K562 (cell line): ENCODE results near the gene WTIP. TPM values are rescaled to one million over a fixed set of nuclear protein-coding genes. Genes with fewer than 3 reads are reported as not detected.
A peak's percentile ranks its signal among the peaks of the same experiment; 100 is the strongest.

Source experiments
- ATF3 ChIP-seq, 2 experiments: fragments of 450-650 bp in 1 of 2; sonication (generic) in 1 of 2; formaldehyde crosslinking in 1 of 2; IDR thresholded peaks in 1 of 2; conservative IDR thresholded peaks in 1 of 2; 2 replicates each; pipeline versions ENCODE4 v1.6.1 to v1.8.1; 2016 to 2023; ENCODE audit warnings: mild to moderate bottlenecking in 2 of 2, moderate library complexity in 2 of 2, inconsistent platforms in 1 of 2, missing genetic modification reagents in 1 of 2
- BHLHE40 ChIP-seq: IDR thresholded peaks from 2 replicates; pipeline ENCODE4 v1.6.1; 2011; ENCODE audit warnings: low read length, improper control_type of control experiment
- CTCFL ChIP-seq: IDR thresholded peaks from 2 replicates; pipeline ENCODE4 v1.6.1; 2011; ENCODE audit warnings: borderline replicate concordance, low read depth, mild to moderate bottlenecking, moderate library complexity, low read length; ENCODE audit not compliant: insufficient read depth, poor library complexity, severe bottlenecking
- CXXC5 ChIP-seq: fragments of 250-450 bp; sonication (Bioruptor Pico); IDR thresholded peaks from 2 replicates; pipeline ENCODE4 v1.8.0; 2022; ENCODE audit warnings: inconsistent platforms, mild to moderate bottlenecking, moderate library complexity
- ETS2 ChIP-seq: IDR thresholded peaks from 2 replicates; pipeline ENCODE4 v1.6.1; 2016; ENCODE audit warnings: borderline replicate concordance, missing genetic modification characterization, mild to moderate bottlenecking, moderate library complexity, missing compliant biosample characterization; ENCODE audit not compliant: poor library complexity, severe bottlenecking
- FIP1L1 ChIP-seq: fragments of 200-400 bp; formaldehyde crosslinking; IDR thresholded peaks from 2 replicates; pipeline ENCODE4 v1.6.1; 2018; ENCODE audit warnings: mild to moderate bottlenecking, low read depth, low read length; ENCODE audit not compliant: poor library complexity, severe bottlenecking
- HMG20A ChIP-seq: fragments of 450-650 bp; formaldehyde crosslinking; conservative IDR thresholded peaks from 2 replicates; pipeline ENCODE4 v1.4.0; 2020; ENCODE audit warnings: mild to moderate bottlenecking, mixed read lengths
- LCOR ChIP-seq: sonication (generic); formaldehyde crosslinking; IDR thresholded peaks from 2 replicates; pipeline ENCODE4 v1.8.0; 2022; ENCODE audit warnings: mild to moderate bottlenecking, missing genetic modification reagents
- POLR2A ChIP-seq: fragments of 450-650 bp; conservative IDR thresholded peaks from 2 replicates; pipeline ENCODE4 v1.6.1; 2016
- RNF2 ChIP-seq: sonication (generic); IDR thresholded peaks from 2 replicates; pipeline ENCODE4 v1.6.1; 2016
- SMAD1 ChIP-seq: fragments of 150-350 bp; IDR thresholded peaks from 2 replicates; pipeline ENCODE4 v1.6.1; 2014; ENCODE audit warnings: low read length, low read depth; ENCODE audit not compliant: partially characterized antibody
- SMAD2 ChIP-seq: fragments of 150-350 bp; IDR thresholded peaks from 2 replicates; pipeline ENCODE4 v1.6.1; 2014; ENCODE audit warnings: low read depth, mild to moderate bottlenecking, low read length
- TBL1XR1 ChIP-seq, 2 experiments: IDR thresholded peaks; 2 replicates each; pipeline ENCODE4 v1.6.1; 2012; ENCODE audit warnings: improper control_type of control experiment in 2 of 2, low read length in 2 of 2, mild to moderate bottlenecking in 1 of 2
- ZBTB5 ChIP-seq: fragments of 450-650 bp; IDR thresholded peaks from 2 replicates; pipeline ENCODE4 v1.6.1; 2017; ENCODE audit warnings: antibody characterized with exemption
- ZBTB8A ChIP-seq: fragments of 450-650 bp; IDR thresholded peaks from 2 replicates; pipeline ENCODE4 v1.6.1; 2018; ENCODE audit warnings: mild to moderate bottlenecking, moderate library complexity; ENCODE audit not compliant: partially characterized antibody
- ZNF384 ChIP-seq: IDR thresholded peaks from 2 replicates; pipeline ENCODE4 v1.6.1; 2012; ENCODE audit warnings: low read depth, low read length, improper control_type of control experiment
- ZNF699 ChIP-seq: fragments of 250-450 bp; sonication (Bioruptor Pico); IDR thresholded peaks from 2 replicates; pipeline ENCODE4 v1.8.0; 2021; ENCODE audit warnings: mild to moderate bottlenecking, moderate library complexity; ENCODE audit not compliant: insufficient replicate concordance
- ZNF707 ChIP-seq: fragments of 250-450 bp; sonication (Bioruptor Pico); conservative IDR thresholded peaks from 2 replicates; pipeline ENCODE4 v1.8.0; 2022; ENCODE audit warnings: inconsistent platforms, mild to moderate bottlenecking, moderate library complexity
- polyA plus RNA-seq, 8 experiments: library from polyadenylated mRNA; depleted of rRNA in 4 of 8; stranded (reverse) in 5 of 8; unstranded in 3 of 8; fragments of >200 nt; fragmentation: Nextera tagmentation in 2 of 8; fragmentation: Illumina TruSeq in 1 of 8; extraction: Ambion mirVana in 2 of 8; extraction: Trizol in 1 of 8; gene quantifications; 2 replicates each; pipeline versions ENCODE4 v1.2.1 to v1.2.3, GENCODE V29; 2011 to 2014; ENCODE audit warnings: inconsistent platforms in 1 of 8, missing spikeins in 1 of 8
- total RNA-seq, 7 experiments: library from RNA; depleted of rRNA in 6 of 7; stranded (reverse); fragments of >200 nt in 6 of 7; fragmentation: Illumina TruSeq in 2 of 7; extraction: Trizol in 2 of 7; gene quantifications; 2 replicates each; pipeline versions ENCODE4 v1.2.1 to v1.2.3, GENCODE V29; 2011 to 2021; ENCODE audit warnings: low replicate concordance in 1 of 7
- TF ChIP-seq, protein P1 (sequence below): sonication (generic); formaldehyde crosslinking; IDR thresholded peaks from 2 replicates; pipeline ENCODE4 v1.8.0; 2022; ENCODE audit warnings: mild to moderate bottlenecking, missing genetic modification reagents
- TF ChIP-seq, protein P2 (sequence below), 2 experiments: fragments of 250-450 bp in 1 of 2; fragments of 450-650 bp in 1 of 2; sonication (Bioruptor Pico) in 1 of 2; IDR thresholded peaks; 2 replicates each; pipeline versions ENCODE4 v1.6.1 to v1.8.0; 2016 to 2021; ENCODE audit warnings: mild to moderate bottlenecking in 2 of 2, moderate library complexity in 2 of 2, missing compliant biosample characterization in 1 of 2, missing genetic modification characterization in 1 of 2

WTIP gene
- total and polyA plus RNA-seq, 9 of the 15 experiments (the other 6 are each of a cell fraction or from before 2014, with no cell fraction given): under 0.01 to 0.54 (median 0.27) TPM; not detected in 1

DNA sequence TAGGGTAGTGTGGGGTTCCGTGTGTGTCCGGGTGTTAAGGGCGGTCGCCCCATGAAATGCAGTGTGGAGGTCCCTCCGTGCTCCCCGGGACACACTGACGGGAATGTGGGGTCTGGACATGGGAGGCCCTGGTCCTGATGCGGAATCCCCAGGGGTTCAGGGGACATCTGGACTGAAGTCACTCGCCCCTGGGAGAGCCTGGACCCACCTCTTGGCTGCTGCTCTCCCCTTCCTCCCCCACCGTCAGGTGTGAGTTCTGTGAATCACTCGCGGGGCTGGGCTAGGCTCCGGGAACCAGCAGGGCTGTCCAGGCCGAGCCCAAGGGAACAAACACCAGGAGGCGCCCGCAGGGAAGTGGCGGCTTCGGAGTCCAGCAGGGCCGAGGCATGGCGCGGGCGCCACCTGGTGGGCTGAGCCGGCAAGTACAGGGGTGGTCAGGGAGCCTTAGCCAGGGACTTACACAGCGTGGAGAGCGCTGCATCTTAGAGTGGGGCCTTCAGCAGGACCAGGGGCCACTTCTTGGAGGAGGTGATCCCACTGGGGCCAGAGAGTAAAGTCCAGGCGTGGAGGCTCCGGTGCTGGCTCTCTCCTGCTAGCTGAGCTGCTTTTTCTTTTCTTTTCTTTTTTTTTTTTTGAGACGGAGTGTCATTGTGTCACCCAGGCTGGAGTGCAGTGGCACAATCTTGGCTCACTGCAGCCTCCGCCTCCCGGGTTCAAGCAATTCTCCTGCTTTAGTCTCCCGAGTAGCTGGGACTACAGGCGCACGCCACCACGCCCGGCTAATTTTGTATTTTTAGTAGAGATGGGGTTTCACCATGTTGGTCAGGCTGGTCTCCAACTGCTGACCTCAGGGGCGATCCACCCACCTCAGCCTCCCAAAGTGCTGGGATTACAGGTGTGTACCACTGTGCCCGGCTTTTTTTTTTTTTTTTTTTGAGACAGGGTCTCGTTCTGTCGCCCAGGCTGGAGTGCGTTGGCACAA, 20.1 kb downstream of the WTIP start (continued):
- TF ChIP-seq ZNF699 (CRISPR knock-in tag) (no peak), ZNF384 (peak; percentile 49; the same call in 1 of the 2 replicates), CXXC5 (CRISPR knock-in tag) (no peak), BHLHE40 (no peak), ZBTB5 (no peak), HMG20A (CRISPR knock-in tag) (no peak), RNF2 (no peak), LCOR (CRISPR knock-in tag) (no peak), ATF3 (IDR thresholded peaks at IDR 0.05) (no peak), ATF3 (CRISPR knock-in tag; conservative IDR thresholded peaks at IDR 0.05) (no peak), SMAD1 (no peak), CTCFL (peak; percentile 48), TBL1XR1 (IDR thresholded peaks at IDR 0.05; ENCODE audit: low read length in 2 of 2) (peak in 1 of 2 experiments; percentile 41; a peak in 1 of 4 replicates), POLR2A (no peak), ZBTB8A (no peak), SMAD2 (no peak), ZNF707 (no peak), FIP1L1 (peak; percentile 40), ETS2 (no peak)
- TF ChIP-seq, protein P1, sequence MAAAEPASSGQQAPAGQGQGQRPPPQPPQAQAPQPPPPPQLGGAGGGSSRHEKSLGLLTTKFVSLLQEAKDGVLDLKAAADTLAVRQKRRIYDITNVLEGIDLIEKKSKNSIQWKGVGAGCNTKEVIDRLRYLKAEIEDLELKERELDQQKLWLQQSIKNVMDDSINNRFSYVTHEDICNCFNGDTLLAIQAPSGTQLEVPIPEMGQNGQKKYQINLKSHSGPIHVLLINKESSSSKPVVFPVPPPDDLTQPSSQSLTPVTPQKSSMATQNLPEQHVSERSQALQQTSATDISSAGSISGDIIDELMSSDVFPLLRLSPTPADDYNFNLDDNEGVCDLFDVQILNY: no peak
- TF ChIP-seq, protein P2, sequence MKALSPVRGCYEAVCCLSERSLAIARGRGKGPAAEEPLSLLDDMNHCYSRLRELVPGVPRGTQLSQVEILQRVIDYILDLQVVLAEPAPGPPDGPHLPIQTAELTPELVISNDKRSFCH (CRISPR knock-in tag; IDR thresholded peaks at IDR 0.05): no peak
- TF ChIP-seq, protein P2 (tag; IDR thresholded peaks at IDR 0.05): no peak
